NCI-H2196 treated with DMSO at 0.1 percent for 48 hours (cell line): Measurements from ENCODE around the gene MTUS2.
"Not testable (repeated sequence)": the region's sequence is repeated elsewhere in the genome, so short reads cannot be mapped to it uniquely, and the experiment has no call there.

ENCODE experiments used
- DNase-seq: peaks from one replicate; lab custom pipeline; 2025; ENCODE audit not compliant: unreplicated experiment; lab: John Stamatoyannopoulos, UW

Gene MTUS2

DNA sequence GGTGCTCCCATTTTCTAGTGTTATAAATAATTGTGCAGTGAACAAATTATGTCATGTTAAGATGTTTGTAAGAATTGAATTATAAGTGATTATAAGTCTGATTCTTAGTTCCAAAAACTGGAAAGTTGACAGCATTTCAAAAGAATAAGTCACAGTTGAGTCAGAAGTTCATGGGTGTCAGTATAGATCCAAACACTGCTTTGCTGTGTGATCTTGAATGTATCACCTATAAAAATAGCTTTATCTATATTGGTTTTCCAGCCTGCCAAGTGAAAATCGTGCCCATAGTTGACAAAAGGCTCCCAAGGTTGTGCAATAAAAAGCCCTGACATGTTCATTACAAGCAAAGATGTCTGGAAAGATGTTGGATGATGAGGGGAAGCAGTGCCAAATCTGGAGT is 336.0 kb downstream of the MTUS2 start:
- DNase-seq, result no peak

DNA sequence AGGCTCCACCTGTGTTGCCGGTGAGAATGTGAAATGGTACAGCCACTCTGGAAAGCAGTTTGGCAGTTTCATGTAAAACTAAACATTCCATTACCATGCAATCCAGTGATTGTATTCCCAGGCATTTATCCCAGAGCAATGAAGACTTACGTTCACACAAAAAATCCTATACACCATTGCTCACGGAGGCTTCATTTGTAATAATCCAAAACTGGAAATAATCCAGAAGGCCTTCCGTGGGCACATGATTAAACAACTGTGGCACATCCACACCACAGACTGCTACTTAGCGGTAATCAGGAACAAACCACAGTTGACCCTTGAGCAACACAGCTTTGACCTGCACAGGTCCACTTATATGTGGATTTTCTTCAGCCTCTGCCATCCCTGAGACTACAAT is 339.7 kb downstream of the MTUS2 start:
- no peak for DNase-seq

DNA sequence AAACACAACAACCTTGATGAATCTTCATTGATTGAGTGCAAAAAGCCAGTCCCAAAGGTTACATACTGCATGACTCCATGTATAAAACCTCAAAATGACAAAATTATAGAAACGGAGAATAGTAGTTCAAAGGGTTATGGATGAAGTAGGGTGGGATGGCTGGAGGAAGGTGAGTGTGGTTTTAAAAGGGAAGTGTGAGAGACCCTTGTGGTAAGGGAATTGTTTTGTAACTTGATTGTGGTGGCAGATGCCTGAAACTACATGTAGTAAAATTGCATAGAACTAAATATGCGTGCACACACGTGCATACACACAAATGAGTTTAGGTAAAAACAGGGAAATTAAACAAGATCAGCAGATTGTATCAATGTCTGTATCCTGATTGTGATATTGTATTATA is 340.7 kb downstream of the MTUS2 start:
- no peak for DNase-seq

GRCh38 chr13:29161676-29162075 is 341.5 kb downstream of the MTUS2 start:
- DNase-seq, result no peak

DNA sequence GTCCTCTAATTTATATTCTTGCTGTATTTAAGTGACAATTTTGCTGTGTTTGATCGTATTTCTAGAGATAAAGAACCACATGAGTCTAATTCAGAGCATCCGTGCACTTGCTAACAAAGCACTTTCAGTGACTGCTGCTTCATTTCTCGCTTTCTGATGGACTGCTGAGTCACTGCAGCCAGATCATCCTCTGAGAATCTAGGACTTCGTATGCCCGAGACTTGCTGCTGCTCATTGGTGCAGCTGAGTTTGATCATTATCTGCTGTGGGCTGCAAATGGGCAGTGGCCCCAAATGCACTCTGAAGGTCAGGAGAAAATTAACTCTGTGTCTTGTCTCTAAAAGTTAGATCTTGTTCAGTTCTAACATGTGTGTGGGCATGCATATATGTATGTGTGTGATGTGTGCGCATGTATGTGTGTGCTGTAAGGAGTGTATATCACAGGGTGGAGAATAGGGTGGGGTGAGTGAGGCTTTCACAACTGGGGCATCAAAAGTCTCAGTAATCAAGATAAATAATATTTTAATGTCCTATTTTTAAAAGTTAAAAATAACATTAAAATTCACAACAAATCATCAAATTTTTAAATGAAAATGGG is 342.6 kb downstream of the MTUS2 start:
- no peak for DNase-seq

DNA sequence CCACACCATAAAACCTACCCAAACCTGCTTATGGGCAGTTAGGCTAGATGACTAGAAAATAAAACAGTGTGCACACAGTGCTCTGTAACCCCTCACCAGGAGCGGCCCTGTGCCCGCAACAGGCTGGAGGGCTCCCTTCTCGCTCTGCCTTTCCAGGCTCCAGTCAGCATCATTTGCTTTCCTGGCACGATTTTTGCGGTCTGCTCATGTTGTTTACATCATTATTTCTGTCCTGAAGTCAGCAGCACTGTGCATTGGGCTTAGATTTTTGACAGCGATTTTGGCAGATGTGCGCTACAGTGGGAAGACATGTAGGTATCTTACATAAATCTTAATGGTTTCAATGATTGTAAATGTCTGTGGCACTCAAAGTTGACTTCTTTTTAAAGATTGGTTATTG is 344.0 kb downstream of the MTUS2 start:
- DNase-seq, result no peak

DNA sequence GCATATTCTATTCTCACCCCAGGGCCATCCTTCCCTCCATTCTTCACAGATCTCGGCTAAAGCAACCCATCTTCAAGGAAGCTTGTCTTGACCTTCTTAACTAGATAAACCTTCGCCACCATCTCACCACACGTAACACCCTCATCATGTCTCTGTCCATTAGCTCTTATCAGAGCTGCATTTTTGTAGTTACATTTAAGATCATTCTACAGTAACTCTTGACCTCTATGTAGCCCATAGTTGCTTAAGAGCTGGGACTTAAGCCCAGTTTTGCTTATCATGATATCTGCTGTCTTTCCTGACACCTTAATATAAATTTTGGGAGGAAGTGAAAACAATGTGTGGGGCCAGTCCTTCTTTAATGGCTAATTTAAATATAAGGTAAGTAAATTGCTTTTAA is 345.1 kb downstream of the MTUS2 start:
- DNase-seq, result no peak

GRCh38 chr13:29165840-29166239 is 345.7 kb downstream of the MTUS2 start:
- DNase-seq, result no peak

- no peak for DNase-seq
These were observed 350.4 kb downstream of the MTUS2 start for GRCh38 chr13:29170436-29171082.

GRCh38 chr13:29171244-29171643 is 351.1 kb downstream of the MTUS2 start:
- DNase-seq, result no peak

GRCh38 chr13:29174093-29174492 is 354.0 kb downstream of the MTUS2 start:
- no peak for DNase-seq

GRCh38 chr13:29175250-29175873 is 355.2 kb downstream of the MTUS2 start:
- no peak for DNase-seq

GRCh38 chr13:29180055-29180454 is 359.9 kb downstream of the MTUS2 start:
- DNase-seq, result no peak

GRCh38 chr13:29182216-29182615 is 362.1 kb downstream of the MTUS2 start:
- no peak for DNase-seq

DNA sequence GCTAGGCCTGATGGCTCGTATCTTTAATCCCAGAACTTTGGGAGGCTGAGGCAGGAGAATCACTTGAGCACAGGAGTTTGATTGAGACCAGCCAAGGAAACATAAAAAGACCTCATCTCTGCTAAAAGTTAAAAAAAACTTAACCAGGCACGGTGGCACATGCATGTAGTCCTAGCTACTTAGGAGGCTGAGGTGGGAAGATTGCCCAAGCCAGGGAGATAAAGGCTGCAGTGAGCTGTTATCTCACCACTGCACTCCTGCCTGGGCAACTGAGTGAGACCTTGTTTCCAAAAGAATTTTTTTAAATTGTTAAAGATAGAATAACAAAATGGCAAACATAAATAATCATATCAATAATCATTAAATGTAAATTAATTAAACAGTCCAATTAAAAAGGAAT is 365.8 kb downstream of the MTUS2 start:
- no peak for DNase-seq

DNA sequence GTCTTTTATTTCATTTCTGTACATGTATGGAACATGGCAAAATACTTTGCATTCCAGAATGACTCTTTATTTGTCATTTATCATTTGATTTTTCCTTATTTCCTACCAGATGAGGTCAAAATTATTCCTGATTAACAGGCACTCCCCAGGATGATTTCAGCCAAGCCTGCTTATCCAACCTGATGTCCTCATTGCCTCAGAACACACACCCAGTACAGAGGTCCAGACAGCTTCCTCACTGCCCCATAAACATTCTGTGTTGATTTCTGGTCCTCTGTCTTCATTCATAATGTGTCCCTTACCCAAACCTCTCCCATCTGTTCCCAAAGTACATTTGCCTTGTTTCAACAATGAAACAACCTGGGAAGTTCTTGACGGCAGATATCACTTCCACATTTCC is 367.4 kb downstream of the MTUS2 start:
- DNase-seq, result no peak

GRCh38 chr13:29190298-29190697 is 370.2 kb downstream of the MTUS2 start:
- DNase-seq, result no peak

- DNase-seq, result no peak
These were observed 372.9 kb downstream of the MTUS2 start for GRCh38 chr13:29193083-29193482.

- DNase-seq, result no peak
These were observed 375.3 kb downstream of the MTUS2 start for GRCh38 chr13:29195456-29195855.

DNA sequence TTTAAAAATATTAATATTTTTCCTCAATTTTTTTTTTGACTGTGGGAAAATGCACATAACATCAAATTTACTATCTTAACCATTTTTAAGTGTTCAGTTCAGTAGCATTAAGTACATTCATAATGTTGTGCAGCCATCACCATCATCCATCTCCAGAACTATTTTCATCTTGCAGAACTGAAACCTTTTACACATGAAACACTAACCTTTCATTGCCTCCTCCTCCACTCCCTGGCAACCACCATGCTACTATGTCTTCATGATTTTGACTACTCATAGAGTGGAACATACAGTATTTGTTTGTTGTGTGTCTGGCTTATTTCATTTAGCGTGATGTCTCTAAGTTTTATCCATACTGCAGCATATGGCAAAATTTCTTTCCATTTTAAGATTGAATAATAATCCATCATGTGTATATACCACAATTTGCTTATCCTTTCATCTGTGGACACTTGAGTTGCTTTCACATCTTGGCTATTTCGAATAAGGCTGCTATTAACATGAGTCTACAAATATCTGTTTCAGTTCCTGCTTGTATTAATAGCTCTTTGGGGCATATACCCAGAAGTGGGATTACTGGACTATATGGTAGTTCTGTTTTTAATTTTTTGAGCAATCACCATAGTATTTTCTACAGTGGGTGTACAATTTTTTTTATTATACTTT is 376.4 kb downstream of the MTUS2 start:
- no peak for DNase-seq

- DNase-seq, result not testable (repeated sequence)
These were observed 382.6 kb downstream of the MTUS2 start for GRCh38 chr13:29202753-29203152.

- no peak for DNase-seq
These were observed 384.5 kb downstream of the MTUS2 start for GRCh38 chr13:29204651-29205050.
